HepG2 (cell line): ENCODE measurements around the gene REEP2. TPM values are rescaled to one million over a fixed set of nuclear protein-coding genes. Genes with fewer than 3 reads are reported as not detected.

Experiments
- AKAP8 ChIP-seq: sonication (generic); formaldehyde crosslinking; IDR thresholded peaks from 2 replicates; pipeline ENCODE4 v1.5.1; 2020; ENCODE audit warnings: mild to moderate bottlenecking, missing genetic modification reagents
- ARID4A ChIP-seq: sonication (generic); formaldehyde crosslinking; IDR thresholded peaks from 2 replicates; pipeline ENCODE4 v1.5.0; 2020; ENCODE audit warnings: mild to moderate bottlenecking, missing genetic modification reagents, borderline replicate concordance
- DBP ChIP-seq: sonication (generic); formaldehyde crosslinking; IDR thresholded peaks from 2 replicates; pipeline ENCODE4 v1.4.0; 2020; ENCODE audit warnings: missing genetic modification reagents; ENCODE audit errors: not compliant biosample characterization
- E2F5 ChIP-seq: sonication (generic); formaldehyde crosslinking; conservative IDR thresholded peaks from 2 replicates; pipeline ENCODE4 v1.4.0; 2020; ENCODE audit warnings: missing genetic modification reagents
- MAFF ChIP-seq: IDR thresholded peaks from 2 replicates; pipeline ENCODE4 v1.6.1; 2011; ENCODE audit warnings: low read depth, low read length, improper control_type of control experiment
- MED8 ChIP-seq: sonication (generic); formaldehyde crosslinking; IDR thresholded peaks from 2 replicates; pipeline ENCODE4 v1.8.1; 2023; ENCODE audit warnings: mild to moderate bottlenecking, missing genetic modification reagents; ENCODE audit not compliant: insufficient replicate concordance
- MYC ChIP-seq: sonication (generic); formaldehyde crosslinking; IDR thresholded peaks from 2 replicates; pipeline ENCODE4 v1.9.0; 2021; ENCODE audit warnings: missing genetic modification reagents, borderline replicate concordance
- NBN ChIP-seq: fragments of 450-650 bp; conservative IDR thresholded peaks from 2 replicates; pipeline ENCODE4 v1.6.1; 2017
- NCOA2 ChIP-seq: sonication (generic); formaldehyde crosslinking; IDR thresholded peaks from 2 replicates; pipeline ENCODE4 v1.8.0; 2022; ENCODE audit warnings: inconsistent platforms
- SAP130 ChIP-seq: IDR thresholded peaks from 2 replicates; pipeline ENCODE4 v1.6.1; 2016; ENCODE audit warnings: low read depth
- STAG1 ChIP-seq: sonication (generic); formaldehyde crosslinking; IDR thresholded peaks from 2 replicates; pipeline ENCODE4 v1.4.0; 2020; ENCODE audit warnings: missing genetic modification reagents
- TEAD2 ChIP-seq: sonication (generic); formaldehyde crosslinking; IDR thresholded peaks from 2 replicates; pipeline ENCODE4 v1.9.0; 2021; ENCODE audit warnings: missing genetic modification reagents
- ZFX ChIP-seq: sonication (generic); formaldehyde crosslinking; IDR thresholded peaks from 2 replicates; pipeline ENCODE4 v1.4.0; 2020; ENCODE audit warnings: mild to moderate bottlenecking, low read depth, missing genetic modification reagents, moderate library complexity
- ZFYVE20 ChIP-seq: sonication (generic); formaldehyde crosslinking; IDR thresholded peaks from 2 replicates; pipeline ENCODE4 v1.8.0; 2023; ENCODE audit warnings: low read depth, mild to moderate bottlenecking, moderate library complexity, missing genetic modification reagents, borderline replicate concordance
- ZNF20 ChIP-seq: sonication (generic); formaldehyde crosslinking; IDR thresholded peaks from 2 replicates; pipeline ENCODE4 v1.4.0; 2020; ENCODE audit warnings: mild to moderate bottlenecking, moderate library complexity, missing genetic modification reagents
- ZNF232 ChIP-seq: sonication (generic); formaldehyde crosslinking; IDR thresholded peaks from 2 replicates; pipeline ENCODE4 v1.4.0; 2020; ENCODE audit warnings: missing genetic modification reagents, borderline replicate concordance
- ZNF382 ChIP-seq: sonication (generic); formaldehyde crosslinking; IDR thresholded peaks from 2 replicates; pipeline ENCODE4 v1.5.0; 2020; ENCODE audit warnings: missing genetic modification reagents, mild to moderate bottlenecking, borderline replicate concordance
- ZZZ3 ChIP-seq: sonication (generic); formaldehyde crosslinking; IDR thresholded peaks from 2 replicates; pipeline ENCODE4 v1.4.0; 2020; ENCODE audit warnings: missing genetic modification reagents, mild to moderate bottlenecking, borderline replicate concordance
- polyA plus RNA-seq, 8 experiments: library from polyadenylated mRNA; depleted of rRNA in 3 of 8; stranded (reverse) in 7 of 8; unstranded in 1 of 8; fragments of >200 nt; fragmentation: Illumina TruSeq in 4 of 8; extraction: Trizol in 4 of 8; gene quantifications; 2 replicates each; pipeline versions ENCODE4 v1.2.1 to v1.2.3, GENCODE V29; 2011 to 2016; ENCODE audit warnings: low read depth in 4 of 8, missing spikeins in 1 of 8, mixed read lengths in 1 of 8; ENCODE audit not compliant: insufficient read depth in 1 of 8
- total RNA-seq, 5 experiments: library from RNA; depleted of rRNA; stranded (reverse); fragments of >200 nt; fragmentation: Illumina TruSeq; extraction: Trizol; gene quantifications; 2 replicates each; pipeline ENCODE4 v1.2.3, GENCODE V29; 2016; ENCODE audit warnings: low read depth in 1 of 5
- TF ChIP-seq, protein P1 (sequence below): sonication (generic); formaldehyde crosslinking; IDR thresholded peaks from 2 replicates; pipeline ENCODE4 v1.8.1; 2023; ENCODE audit warnings: mild to moderate bottlenecking, moderate library complexity, missing genetic modification reagents

REEP2 gene
- total and polyA plus RNA-seq, 2 of the 13 experiments (the other 11 are each of a cell fraction or from before 2014, with no cell fraction given) = 5.3 to 7.8 TPM

DNA sequence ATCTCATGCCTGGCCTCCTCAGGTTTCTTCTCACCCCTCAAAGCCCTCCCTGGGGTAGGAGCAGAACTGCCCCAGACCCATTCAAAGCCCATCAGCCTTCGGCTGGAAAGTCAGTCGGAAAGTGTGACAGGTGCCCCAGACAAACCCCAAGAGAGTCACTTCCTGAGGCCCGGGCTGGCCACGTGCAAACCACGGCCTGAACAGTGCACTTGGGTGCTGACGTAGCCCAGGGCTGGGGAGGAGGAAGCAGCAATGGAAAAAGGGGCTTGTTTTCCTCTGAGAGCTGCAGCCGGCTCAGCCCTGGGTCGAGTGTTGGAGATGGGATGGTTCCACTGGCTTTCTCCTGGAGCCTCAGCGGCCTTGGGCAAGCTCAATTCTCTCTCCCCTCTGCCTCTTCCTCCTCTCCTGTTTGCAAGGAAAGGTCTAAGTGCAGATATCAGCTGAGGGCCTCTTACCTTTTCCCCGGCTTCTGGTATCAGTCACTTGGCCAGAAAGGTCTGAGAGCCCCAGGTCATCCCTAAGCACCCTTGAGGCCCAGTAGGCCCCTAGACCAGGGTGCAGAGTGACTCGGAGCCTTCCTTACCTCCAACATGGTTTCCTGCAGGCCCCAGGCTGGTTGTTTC is 20.6 kb downstream of the REEP2 start (continued):
- TF ChIP-seq ZNF382 (CRISPR knock-in tag) = no peak
- TF ChIP-seq, protein P1, sequence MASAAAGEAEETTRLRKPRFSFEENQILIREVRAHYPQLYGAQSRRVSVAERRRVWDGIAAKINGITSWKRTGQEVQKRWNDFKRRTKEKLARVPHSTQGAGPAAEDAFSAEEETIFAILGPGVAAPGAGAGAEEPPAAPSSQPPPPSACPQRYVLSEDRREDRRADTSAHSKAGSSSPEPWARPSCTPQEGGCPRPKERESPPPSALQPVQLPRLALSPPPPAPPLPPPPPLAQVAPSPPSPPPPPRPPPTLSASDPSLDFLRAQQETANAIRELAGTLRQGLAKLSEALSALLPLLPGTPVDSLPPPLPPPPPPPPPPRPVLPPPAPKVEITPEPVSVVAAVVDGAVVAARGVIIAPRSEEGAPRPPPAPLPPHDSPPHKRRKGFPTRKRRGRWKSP (CRISPR knock-in tag) = 0 out of 2 replicates have a peak, but pooled peaks have one; percentile 48
- no peak for TF ChIP-seq NBN
- TF ChIP-seq MYC (CRISPR knock-in tag) = peak; percentile 63
- TF ChIP-seq ZNF20 (CRISPR knock-in tag) = no peak
- no peak for TF ChIP-seq MAFF
- peak; percentile 76 for TF ChIP-seq ZFX (CRISPR knock-in tag)
- no peak; the same call in 1 of the 2 replicates for TF ChIP-seq ZZZ3 (CRISPR knock-in tag)
- 0 out of 2 replicates have a peak, but pooled peaks have one; percentile 49 for TF ChIP-seq ZFYVE20 (CRISPR knock-in tag)
- peak; percentile 64; the same call in 1 of the 2 replicates for TF ChIP-seq ARID4A (CRISPR knock-in tag)
- TF ChIP-seq MED8 (CRISPR knock-in tag) = no peak
- TF ChIP-seq ZNF232 (CRISPR knock-in tag) = peak; percentile 67; the same call in 1 of the 2 replicates
- TF ChIP-seq STAG1 = no peak
- TF ChIP-seq TEAD2 (CRISPR knock-in tag) = 0 out of 2 replicates have a peak, but pooled peaks have one; percentile 31
- no peak for TF ChIP-seq AKAP8 (CRISPR knock-in tag)
- no peak for TF ChIP-seq E2F5 (CRISPR knock-in tag)
- peak; percentile 44; the same call in 1 of the 2 replicates for TF ChIP-seq NCOA2
- TF ChIP-seq SAP130 = peak; percentile 92
- TF ChIP-seq DBP = no peak
